Left ventricle myocardium inferior (tissue), 1 donor: ENCODE data around the gene CPNE1. TPM values are rescaled to one million over a fixed set of nuclear protein-coding genes. Genes with fewer than 3 reads are reported as not detected.
A peak's percentile ranks its signal among the peaks of the same experiment; 100 is the strongest.

Experiments used
- DNase-seq: peaks from one replicate; pipeline ENCODE4 v3.0.0-alpha.2; 2020
- H3K27ac ChIP-seq: fragments of 200-600 bp; replicated peaks from 2 replicates; pipeline ENCODE4 v1.8.0; 2021
- H3K27me3 ChIP-seq: fragments of 200-600 bp; 2 replicates; pipeline ENCODE4 v1.8.0; 2021; ENCODE audit warnings: low read depth
- H3K36me3 ChIP-seq: fragments of 200-600 bp; 2 replicates; pipeline ENCODE4 v1.8.0; 2021
- H3K4me1 ChIP-seq: fragments of 200-600 bp; 2 replicates; pipeline ENCODE4 v1.8.0; 2021
- H3K4me3 ChIP-seq: fragments of 200-600 bp; 2 replicates; pipeline ENCODE4 v1.8.0; 2021; ENCODE audit warnings: mild to moderate bottlenecking, moderate library complexity
- H3K9me3 ChIP-seq: fragments of 200-600 bp; replicated peaks from 2 replicates; pipeline ENCODE4 v1.8.0; 2021
- CTCF ChIP-seq: fragments of 200-600 bp; IDR thresholded peaks from 2 replicates; pipeline ENCODE4 v1.8.0; 2021; ENCODE audit warnings: antibody characterized with exemption, mild to moderate bottlenecking, borderline replicate concordance
- intact Hi-C: fragments of 100-400 bp; cut with micrococcal nuclease; formaldehyde crosslinking; loops from one replicate; pipeline ENCODE4 v1.11.0; 2022
- total RNA-seq: library from RNA; stranded (reverse); fragmentation: NEBNext Ultra II Directional; extraction: Animal tissue kit (Norgen Biotek cat#: 25700); gene quantifications from one replicate; pipeline ENCODE4 v1.2.1, GENCODE V29; 2021
- donor health status: DM: no; HTN: yes; CAD: no; lungs with severe emphysema.

Gene CPNE1
- total RNA-seq, 1 donor from 2014 or later, result 47.3 TPM

DNA sequence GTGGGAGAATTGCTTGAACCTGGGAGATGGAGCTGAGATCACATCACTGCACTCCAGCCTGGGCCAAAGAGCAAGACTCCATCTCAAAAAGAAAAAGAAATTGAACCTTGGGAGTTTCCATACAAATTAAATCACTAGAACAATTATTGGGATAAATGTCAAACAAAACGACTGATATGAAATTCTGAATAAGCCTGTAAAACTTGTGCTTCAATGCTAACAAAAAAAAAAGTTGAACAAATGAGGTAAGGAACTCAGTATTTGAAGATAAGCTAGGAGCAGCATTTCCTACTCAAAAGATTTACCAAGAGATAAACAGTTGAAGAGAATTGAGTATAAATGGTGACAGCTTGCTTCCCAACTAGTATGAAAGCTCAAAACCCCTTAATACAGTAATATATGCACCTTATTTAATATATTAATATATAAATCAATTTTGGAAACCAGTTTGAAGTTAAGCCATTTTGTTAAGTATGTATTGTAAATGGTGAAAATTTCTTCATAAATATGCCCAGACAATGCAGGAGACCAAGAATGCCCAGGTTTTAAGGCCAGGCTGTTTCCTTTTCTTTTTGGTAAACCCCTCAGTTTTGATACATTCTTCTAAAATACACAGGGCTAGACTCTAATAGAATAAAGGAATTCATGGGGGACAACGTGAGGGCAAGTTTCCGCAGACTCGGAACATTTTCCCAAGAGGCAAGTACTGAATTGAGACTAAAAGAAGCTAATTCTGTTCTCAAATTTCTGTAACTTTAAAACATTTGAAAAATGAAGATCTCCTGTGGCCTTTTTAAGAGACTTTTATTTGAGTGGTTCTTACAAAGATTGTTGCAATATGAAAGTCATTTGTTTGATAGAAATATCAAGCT lies 38.4 kb upstream of the CPNE1 start:
- Histone ChIP-seq H3K27me3 (no peaks in the 10 kb centered on the region), H3K36me3 (peaks cover 73% of the 10 kb centered on the region), H3K4me3 (no peak overlapping the region), H3K27ac (no peak overlapping the region), H3K4me1 (peaks cover 39% of the 10 kb centered on the region), H3K9me3 (no peaks in the 10 kb centered on the region)
- no peak for TF ChIP-seq CTCF
- no peak for DNase-seq
- intact Hi-C loops, result no loop called here

DNA sequence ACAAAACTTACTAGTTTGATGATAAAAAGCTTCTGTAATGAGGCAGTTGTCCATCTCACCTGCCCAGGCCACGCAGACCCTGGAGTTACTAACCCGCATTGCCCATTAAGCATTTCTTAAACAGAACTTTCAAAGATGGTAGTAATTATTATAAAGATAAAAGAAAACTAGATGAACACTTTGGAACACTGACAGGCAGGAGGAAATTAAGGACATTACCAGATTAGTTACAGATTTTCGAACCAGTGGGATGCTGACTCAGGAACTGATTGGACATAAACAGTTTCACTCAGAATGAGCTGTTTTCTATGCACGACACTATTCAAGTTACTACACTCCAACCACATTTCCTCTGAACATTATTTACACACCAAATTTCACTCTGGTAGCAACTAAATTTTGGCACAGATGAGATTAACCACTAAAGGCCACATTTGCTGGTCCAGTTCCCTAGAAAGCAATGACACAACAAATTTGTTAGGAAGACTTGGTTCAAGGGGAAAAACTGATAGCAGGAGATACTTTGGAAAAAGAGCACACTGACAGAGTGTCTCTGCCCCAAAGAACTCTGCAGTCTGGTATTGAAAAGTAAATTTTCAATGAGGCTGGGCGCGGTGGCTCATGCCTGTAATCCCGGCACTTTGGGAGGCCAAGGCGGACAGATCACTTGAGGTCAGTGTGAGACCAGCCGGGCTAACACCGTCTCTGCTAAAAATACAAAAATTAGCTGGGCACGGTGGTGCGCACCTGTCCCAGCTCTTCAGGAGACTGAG lies 37.5 kb upstream of the CPNE1 start:
- DNase-seq, result no peak
- no peaks in the 10 kb centered on the region for H3K9me3 ChIP-seq
- no peaks in the 10 kb centered on the region for H3K27me3 ChIP-seq
- no peak overlapping the region for H3K27ac ChIP-seq
- peaks cover 64% of the 10 kb centered on the region for H3K36me3 ChIP-seq
- intact Hi-C loops, result no loop called here
- TF ChIP-seq CTCF, result no peak
- H3K4me3 ChIP-seq, result no peak overlapping the region
- H3K4me1 ChIP-seq, result peaks cover 47% of the 10 kb centered on the region

GRCh38 chr20:35700625-35701148 lies 36.0 kb upstream of the CPNE1 start:
- peak overlapping the region; percentile 88 for H3K4me3 ChIP-seq
- no peak for TF ChIP-seq CTCF
- peak overlapping the region; percentile 93 for H3K27ac ChIP-seq
- no peak for DNase-seq
- peaks cover 56% of the 10 kb centered on the region for H3K36me3 ChIP-seq
- no peaks in the 10 kb centered on the region for H3K27me3 ChIP-seq
- no peaks in the 10 kb centered on the region for H3K9me3 ChIP-seq
- intact Hi-C loops, result no loop called here
- peaks cover 51% of the 10 kb centered on the region for H3K4me1 ChIP-seq

DNA sequence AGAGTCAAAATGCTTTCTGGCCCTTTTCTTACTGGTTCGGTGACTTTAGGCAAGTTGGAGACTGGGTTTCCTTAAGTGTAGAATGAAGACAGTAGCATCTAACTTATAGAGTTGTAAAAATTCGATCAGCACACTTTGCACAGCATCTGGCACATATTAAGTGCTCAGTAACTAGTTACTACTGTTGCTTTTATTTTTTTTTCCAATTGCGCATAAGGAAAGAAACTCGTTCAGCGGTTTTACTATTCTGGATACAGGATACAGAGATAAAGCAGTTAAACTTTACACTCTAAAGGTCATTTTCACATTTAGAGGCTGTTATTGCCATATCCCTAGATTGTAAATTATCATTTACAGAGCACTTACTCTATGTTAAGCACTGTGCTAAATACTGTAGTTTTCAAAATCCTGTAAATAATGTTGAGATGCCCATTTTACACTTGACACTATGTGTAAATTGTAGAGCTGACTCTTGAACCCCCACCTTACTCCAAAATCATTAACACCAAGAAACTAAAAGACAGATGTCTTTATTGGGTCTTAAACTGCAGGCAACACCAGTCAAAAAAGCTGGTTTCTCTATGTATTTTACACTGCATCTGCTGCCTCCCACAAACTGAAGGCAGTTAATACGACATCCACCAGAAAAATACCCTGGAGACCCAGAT lies 35.4 kb upstream of the CPNE1 start:
- Histone ChIP-seq H3K27me3 (no peaks in the 10 kb centered on the region), H3K9me3 (no peaks in the 10 kb centered on the region), H3K36me3 (peaks cover 56% of the 10 kb centered on the region), H3K27ac (peak overlapping the region; percentile 93), H3K4me1 (peaks cover 51% of the 10 kb centered on the region), H3K4me3 (peak overlapping the region; percentile 88)
- no peak for TF ChIP-seq CTCF
- intact Hi-C loops, result no loop called here
- DNase-seq, result no peak
